Measurements from ENCODE around the gene TPCN2. TPM values are rescaled to one million over a fixed set of nuclear protein-coding genes. Genes with fewer than 3 reads are reported as not detected.

The TPCN2 gene
- total RNA-seq, 4 donors from 2014 or later, result 1.4 to 4.1 (median 3.3) TPM

DNA sequence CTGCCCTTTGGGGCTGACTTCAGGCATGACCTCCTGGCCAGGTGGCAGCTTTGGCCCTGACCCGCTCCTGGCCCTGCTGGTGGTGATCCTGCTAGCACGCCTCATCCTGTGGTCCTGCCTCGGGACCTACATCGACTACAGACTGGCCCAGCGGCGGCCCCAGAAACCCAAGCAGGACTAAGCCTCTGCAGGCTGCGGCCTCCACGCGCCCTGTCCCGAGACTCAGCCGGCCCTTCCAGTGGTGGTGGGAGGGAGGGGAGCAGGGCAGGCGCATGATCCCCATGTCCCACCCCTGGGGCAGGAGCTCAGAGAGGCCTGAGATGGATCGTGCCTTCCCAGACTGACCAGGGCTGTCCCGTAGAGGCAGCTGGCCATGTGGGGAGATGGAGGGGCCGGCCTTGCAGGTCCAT, 109.1 kb downstream of the TPCN2 start:
- intact Hi-C loops (cut with DNase I; ENCODE audit: low total_unique reads), result no loop called here
- TF ChIP-seq, protein P1, sequence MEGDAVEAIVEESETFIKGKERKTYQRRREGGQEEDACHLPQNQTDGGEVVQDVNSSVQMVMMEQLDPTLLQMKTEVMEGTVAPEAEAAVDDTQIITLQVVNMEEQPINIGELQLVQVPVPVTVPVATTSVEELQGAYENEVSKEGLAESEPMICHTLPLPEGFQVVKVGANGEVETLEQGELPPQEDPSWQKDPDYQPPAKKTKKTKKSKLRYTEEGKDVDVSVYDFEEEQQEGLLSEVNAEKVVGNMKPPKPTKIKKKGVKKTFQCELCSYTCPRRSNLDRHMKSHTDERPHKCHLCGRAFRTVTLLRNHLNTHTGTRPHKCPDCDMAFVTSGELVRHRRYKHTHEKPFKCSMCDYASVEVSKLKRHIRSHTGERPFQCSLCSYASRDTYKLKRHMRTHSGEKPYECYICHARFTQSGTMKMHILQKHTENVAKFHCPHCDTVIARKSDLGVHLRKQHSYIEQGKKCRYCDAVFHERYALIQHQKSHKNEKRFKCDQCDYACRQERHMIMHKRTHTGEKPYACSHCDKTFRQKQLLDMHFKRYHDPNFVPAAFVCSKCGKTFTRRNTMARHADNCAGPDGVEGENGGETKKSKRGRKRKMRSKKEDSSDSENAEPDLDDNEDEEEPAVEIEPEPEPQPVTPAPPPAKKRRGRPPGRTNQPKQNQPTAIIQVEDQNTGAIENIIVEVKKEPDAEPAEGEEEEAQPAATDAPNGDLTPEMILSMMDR (IDR thresholded peaks at IDR 0.05 in 4 of 5, conservative IDR thresholded peaks at IDR 0.05 in 1 of 5), result no peak
- TF ChIP-seq POLR2A (IDR thresholded peaks at IDR 0.05), result no peak
- DNase-seq, result no peak

DNA sequence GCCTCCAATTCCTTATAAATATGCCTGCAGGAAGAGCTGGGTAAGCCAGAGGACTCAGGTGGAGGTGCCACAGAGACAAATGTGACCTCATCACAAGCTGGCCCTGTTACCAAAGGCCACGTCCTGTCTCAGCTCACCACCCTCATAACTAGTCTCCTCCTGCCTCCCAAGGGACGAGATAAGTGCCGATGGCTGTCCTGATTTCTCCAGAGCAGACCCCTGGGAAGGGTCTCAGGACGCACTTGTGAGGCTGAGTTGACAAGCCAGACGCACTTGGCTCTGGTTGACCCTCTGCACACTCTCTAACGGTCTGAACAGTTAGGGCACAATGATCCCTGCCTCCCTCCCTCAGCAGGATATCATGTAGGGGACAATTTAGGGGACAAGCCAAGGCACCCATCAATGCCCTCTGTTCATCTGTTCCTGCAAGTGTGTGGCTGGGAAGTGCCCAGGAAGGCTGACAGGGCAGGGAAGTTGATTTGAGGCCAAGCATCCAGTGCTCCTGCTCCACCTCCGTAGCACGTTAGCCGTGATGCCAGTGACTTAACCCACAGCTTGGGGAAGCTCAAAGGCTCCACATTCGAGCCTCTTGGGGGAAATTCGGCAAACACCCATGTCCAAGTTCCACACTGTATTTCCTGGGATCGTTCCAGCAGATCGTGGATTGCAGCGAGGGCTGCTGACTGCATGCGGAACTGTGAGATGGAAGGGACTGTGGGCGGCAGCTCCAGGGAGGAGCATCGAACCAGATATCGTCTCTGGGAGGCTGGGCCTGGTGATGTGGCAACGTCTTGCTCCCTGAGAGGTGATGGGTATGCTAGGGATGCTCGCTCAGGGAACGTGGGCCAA, 109.8 kb downstream of the TPCN2 start:
- TF ChIP-seq, protein P1 (IDR thresholded peaks at IDR 0.05 in 4 of 5, conservative IDR thresholded peaks at IDR 0.05 in 1 of 5), result no peak
- TF ChIP-seq POLR2A (IDR thresholded peaks at IDR 0.05), result no peak
- H3K9me3 ChIP-seq, result no peaks in the 10 kb centered on the region
- no peak overlapping the region for H3K27ac ChIP-seq
- in situ Hi-C loops (cut with MboI; ENCODE audit: low sequenced_read_pairs in 4 of 4), result no loop called here
- no peak overlapping the region for H3K4me3 ChIP-seq
- H3K27me3 ChIP-seq, result peaks cover 0 to 11% (median 0%) of the 10 kb centered on the region in 3 donors
- ATAC-seq (no peak), DNase-seq (no peak)
- peaks cover 4 to 9% of the 10 kb centered on the region in 2 donors for H3K4me1 ChIP-seq
- H3K36me3 ChIP-seq, result no peaks in the 10 kb centered on the region
- intact Hi-C loops (cut with DNase I; ENCODE audit: low total_unique reads), result no loop called here

More for the DNA sequence above, 109.1 kb downstream of the TPCN2 start:
- Histone ChIP-seq H3K9me3 (no peaks in the 10 kb centered on the region), H3K27me3 (peaks cover 0 to 11% (median 0%) of the 10 kb centered on the region in 3 donors), H3K36me3 (no peaks in the 10 kb centered on the region), H3K4me3 (no peak overlapping the region), H3K27ac (no peak overlapping the region), H3K4me1 (peaks cover 4 to 9% of the 10 kb centered on the region in 2 donors)
- no peak for ATAC-seq
- in situ Hi-C loops (cut with MboI; ENCODE audit: low sequenced_read_pairs in 4 of 4), result no loop called here

DNA sequence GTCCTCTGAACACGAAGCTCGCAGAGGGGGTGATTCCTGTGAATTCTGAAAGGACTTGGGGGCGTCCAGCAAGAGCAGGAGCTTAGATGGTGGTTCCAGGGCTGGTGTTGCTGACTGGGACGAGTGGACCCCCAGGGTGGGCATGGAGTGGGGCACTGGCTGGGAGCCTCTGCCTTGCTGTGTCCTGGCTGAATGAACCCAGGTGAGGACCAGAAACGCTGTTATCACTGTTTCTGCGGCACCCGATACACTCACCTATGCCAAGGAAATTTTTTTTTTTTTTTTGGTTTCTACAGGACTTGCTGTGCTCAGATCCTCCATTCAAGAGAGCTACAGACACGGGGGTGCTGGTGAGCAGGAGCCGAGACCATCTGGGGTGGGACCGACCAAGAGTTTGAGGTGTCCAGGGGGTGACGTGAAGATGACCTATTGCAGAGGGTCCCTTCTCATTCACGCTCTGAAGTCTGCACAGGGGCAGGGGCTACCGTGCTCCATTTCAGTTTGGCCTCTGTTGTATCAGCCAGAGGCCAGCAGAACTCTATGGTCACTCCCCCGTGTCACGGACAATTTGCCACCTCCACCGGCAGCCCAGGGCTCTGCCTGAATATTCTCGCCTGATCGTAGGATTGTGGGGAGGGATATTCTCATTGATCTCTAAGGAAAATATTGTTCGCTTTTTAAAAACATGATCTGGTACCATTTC, 110.6 kb downstream of the TPCN2 start:
- H3K9me3 ChIP-seq, result no peaks in the 10 kb centered on the region
- in situ Hi-C loops (cut with MboI; ENCODE audit: low sequenced_read_pairs in 4 of 4), result no loop called here
- H3K36me3 ChIP-seq, result no peaks in the 10 kb centered on the region
- ATAC-seq (no peak), DNase-seq (no peak)
- H3K27me3 ChIP-seq, result peaks cover 0 to 11% (median 0%) of the 10 kb centered on the region in 3 donors
- peaks cover 4 to 9% of the 10 kb centered on the region in 2 donors for H3K4me1 ChIP-seq
- TF ChIP-seq, protein P1 (IDR thresholded peaks at IDR 0.05 in 4 of 5, conservative IDR thresholded peaks at IDR 0.05 in 1 of 5), result no peak
- no peak for TF ChIP-seq POLR2A (IDR thresholded peaks at IDR 0.05)
- no peak overlapping the region for H3K27ac ChIP-seq
- intact Hi-C loops (cut with DNase I; ENCODE audit: low total_unique reads), result no loop called here
- H3K4me3 ChIP-seq, result no peak overlapping the region

DNA sequence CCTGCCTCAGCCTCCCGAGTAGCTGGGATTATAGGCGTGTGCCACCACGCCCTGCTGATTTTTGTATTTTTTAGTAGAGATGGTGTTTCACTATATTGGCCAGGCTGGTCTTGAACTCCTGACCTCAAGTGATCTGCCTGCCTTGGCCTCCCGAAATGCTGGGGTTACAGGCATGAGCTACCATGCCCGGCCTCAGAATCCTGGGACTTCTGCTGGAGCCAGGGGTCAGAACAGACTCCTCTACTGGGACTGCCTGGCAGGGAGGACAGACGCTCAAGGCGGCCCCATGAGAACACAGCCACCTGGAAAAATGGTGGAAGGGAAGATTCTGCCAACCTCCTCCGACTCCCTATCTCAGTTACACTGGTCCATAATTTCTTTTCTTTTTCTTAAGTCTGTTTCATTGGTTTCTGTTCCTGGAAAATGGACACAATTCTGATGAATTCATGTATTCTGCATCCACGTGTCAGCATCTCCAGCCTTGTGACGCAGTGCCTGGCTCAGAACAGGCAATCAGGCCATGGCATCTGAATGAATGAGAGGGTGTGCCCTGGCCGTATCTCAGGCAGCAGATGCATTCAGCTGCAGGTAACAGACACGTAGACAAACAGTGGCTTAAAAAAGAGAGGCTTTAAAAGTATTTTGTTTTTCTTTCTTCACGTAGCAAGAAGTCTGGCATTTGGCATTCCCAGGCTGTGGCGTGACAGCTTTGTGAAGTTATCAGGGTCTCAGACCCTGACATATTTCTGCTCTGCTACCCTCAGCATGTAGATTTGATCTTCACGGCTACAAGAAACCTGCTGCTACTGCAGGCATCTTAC, 111.8 kb downstream of the TPCN2 start:
- H3K4me1 ChIP-seq, result peaks cover 4 to 9% of the 10 kb centered on the region in 2 donors
- no peak overlapping the region for H3K4me3 ChIP-seq
- H3K27me3 ChIP-seq, result peaks cover 0 to 11% (median 0%) of the 10 kb centered on the region in 3 donors
- no peaks in the 10 kb centered on the region for H3K9me3 ChIP-seq
- intact Hi-C loops (cut with DNase I; ENCODE audit: low total_unique reads), result no loop called here
- TF ChIP-seq POLR2A (IDR thresholded peaks at IDR 0.05), result no peak
- TF ChIP-seq, protein P1 (IDR thresholded peaks at IDR 0.05 in 4 of 5, conservative IDR thresholded peaks at IDR 0.05 in 1 of 5), result no peak
- H3K27ac ChIP-seq, result no peak overlapping the region
- H3K36me3 ChIP-seq, result no peaks in the 10 kb centered on the region
- DNase-seq (no peak), ATAC-seq (no peak)
- in situ Hi-C loops (cut with MboI; ENCODE audit: low sequenced_read_pairs in 4 of 4), result no loop called here

All from gastrocnemius medialis (tissue), 4 donors.